ENCODE results near the gene TRPM1.
"Not testable (repeated sequence)": the region's sequence is repeated elsewhere in the genome, so short reads cannot be mapped to it uniquely, and the experiment has no call there.

Gene TRPM1

DNA sequence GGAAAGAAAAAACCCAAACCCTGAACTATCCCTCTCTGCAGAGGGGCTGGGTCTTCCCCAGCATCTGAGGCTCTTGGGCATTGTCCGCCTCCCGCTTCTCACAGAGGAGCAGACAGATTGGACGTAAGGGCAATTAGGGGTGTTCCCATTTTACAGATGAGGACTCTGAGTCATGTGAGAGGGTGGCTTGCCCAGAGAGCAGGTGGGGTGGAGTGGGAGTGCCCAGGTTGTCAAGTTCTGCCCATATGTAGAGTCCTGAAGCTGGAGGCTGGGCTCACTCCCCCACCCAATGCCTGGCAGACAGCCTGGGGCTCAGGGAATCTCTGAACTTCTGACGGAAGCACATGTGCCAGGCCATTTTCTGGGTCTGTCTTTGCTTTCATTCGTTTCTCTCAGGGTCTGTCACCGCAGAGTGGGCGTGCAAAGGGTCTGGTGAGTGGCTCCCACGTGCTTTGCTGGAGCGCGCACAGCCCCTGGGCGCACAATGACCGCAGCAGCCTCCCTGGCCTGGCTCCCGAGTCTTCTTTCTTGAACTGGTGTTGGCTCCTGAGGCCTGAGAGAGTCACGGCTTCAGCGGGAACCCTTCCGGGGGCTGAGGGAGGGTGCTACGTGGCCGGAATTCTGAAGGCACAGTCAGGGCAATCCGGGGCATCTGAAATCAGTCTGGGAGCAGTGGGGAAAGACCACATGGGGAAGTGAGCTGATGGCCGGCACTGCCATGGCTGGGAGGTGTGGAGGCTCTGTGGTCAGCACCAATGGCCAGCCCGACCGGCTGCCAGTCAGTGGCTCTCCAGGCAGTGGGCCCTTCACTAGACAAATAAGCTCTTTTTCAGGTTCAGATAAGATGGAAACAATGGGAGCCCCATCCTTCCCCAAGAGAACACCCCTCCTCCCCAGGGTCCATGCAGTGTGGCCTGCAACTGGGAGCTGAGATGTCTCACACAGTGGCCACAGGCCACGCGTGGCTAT is 1.1 kb upstream of the TRPM1 start:
- H3K27ac Mint-ChIP-seq: no peak overlapping the region
- H3K9me3 Mint-ChIP-seq: no peaks in the 10 kb centered on the region
- H3K4me3 Mint-ChIP-seq: no peak overlapping the region
- DNase-seq (ENCODE audit: low spot score in 2 of 2): no peak
- H3K27me3 Mint-ChIP-seq: no peaks in the 10 kb centered on the region
- peaks cover 27% of the 10 kb centered on the region for H3K4me1 Mint-ChIP-seq
- no peaks in the 10 kb centered on the region for H3K36me3 Mint-ChIP-seq
- no peak for ATAC-seq (ENCODE audit: low read depth)

DNA sequence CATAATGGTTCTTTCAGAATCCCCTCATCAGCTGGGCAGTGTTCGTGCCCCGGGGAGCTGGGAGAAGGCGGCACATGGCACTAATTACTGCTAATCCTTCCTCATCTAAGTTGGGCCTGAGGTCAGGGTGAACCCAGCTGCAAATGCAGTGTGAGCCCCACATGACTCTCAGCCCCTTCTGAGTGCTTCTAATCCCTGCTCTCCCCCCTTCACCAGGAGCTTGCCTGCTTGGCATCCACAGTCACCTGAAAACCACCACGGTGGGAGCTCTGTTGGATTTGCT is 455 bp upstream of the TRPM1 start:
- Mint-ChIP-seq H3K27ac (no peak overlapping the region), H3K27me3 (no peaks in the 10 kb centered on the region), H3K4me1 (peaks cover 27% of the 10 kb centered on the region), H3K9me3 (no peaks in the 10 kb centered on the region), H3K36me3 (no peaks in the 10 kb centered on the region), H3K4me3 (no peak overlapping the region)
- DNase-seq (ENCODE audit: low spot score in 2 of 2) (no peak), ATAC-seq (ENCODE audit: low read depth) (no peak)

DNA sequence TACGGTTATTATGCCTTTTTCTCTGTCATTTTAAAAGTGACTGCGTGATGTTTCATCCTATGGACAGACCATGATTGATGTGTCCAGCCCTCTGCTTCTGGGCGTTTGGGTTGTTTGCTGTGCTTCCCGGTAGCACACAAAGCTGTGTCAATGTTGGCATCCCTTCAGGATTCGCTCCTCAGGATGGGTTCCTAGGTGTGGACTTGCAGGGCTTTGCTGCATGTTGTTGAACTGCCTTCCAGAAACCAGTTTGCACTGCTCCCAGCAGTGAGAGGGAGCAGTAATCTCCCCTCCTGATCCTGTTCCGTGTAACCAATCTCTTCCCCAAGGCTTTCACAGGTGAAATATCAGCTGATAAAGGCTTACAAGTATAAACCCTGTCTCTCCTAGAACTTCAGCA is 787 bp downstream of the TRPM1 start:
- no peak for ATAC-seq (ENCODE audit: low read depth)
- DNase-seq (ENCODE audit: low spot score in 2 of 2): no peak
- H3K27ac Mint-ChIP-seq: no peak overlapping the region
- no peaks in the 10 kb centered on the region for H3K36me3 Mint-ChIP-seq
- H3K27me3 Mint-ChIP-seq: no peaks in the 10 kb centered on the region
- H3K9me3 Mint-ChIP-seq: no peaks in the 10 kb centered on the region
- peak overlapping the region; percentile 11 for H3K4me3 Mint-ChIP-seq
- H3K4me1 Mint-ChIP-seq: peaks cover 27% of the 10 kb centered on the region

DNA sequence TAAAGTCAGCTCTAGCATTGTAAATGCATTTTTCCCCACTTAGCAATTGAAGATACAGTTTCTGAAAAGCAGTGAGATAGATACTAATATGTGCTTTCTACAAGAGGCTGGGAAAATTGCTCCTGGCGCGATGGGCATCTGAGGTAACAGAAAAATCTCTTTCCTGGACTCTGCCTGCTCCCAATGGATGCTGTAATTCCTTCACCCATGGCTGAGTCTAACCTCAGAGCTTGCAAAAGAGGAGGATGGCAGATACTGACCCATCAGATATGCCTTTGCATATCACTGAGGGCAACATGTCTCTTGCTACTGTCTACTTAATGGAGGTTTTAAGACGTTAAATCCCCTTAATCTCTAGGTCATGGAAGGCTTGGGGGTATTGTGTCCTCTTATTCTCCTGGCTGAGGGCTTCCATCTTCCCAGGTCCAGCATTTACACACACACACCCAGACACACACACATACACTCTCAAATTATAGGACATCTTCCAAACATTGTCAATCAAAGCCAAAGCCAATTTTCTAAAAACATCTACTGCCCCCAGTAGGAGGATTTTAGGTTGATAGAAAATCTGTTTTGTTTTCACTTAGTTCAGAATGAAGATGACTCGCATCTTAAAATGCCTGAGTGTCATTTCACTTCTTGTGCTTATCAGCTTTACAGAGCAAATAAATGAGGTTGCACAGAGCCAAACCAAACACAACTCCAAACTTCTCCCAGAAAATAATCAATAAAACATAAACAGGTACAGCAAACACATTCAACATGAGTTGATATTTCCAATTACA is 2.4 kb downstream of the TRPM1 start:
- H3K27ac Mint-ChIP-seq: peak overlapping the region; percentile 6
- no peaks in the 10 kb centered on the region for H3K27me3 Mint-ChIP-seq
- DNase-seq (ENCODE audit: low spot score in 2 of 2) (no peak), ATAC-seq (ENCODE audit: low read depth) (peak; percentile 37)
- H3K4me3 Mint-ChIP-seq: peak overlapping the region; percentile 50
- peaks cover 29% of the 10 kb centered on the region for H3K4me1 Mint-ChIP-seq
- H3K9me3 Mint-ChIP-seq: no peaks in the 10 kb centered on the region
- H3K36me3 Mint-ChIP-seq: no peaks in the 10 kb centered on the region

DNA sequence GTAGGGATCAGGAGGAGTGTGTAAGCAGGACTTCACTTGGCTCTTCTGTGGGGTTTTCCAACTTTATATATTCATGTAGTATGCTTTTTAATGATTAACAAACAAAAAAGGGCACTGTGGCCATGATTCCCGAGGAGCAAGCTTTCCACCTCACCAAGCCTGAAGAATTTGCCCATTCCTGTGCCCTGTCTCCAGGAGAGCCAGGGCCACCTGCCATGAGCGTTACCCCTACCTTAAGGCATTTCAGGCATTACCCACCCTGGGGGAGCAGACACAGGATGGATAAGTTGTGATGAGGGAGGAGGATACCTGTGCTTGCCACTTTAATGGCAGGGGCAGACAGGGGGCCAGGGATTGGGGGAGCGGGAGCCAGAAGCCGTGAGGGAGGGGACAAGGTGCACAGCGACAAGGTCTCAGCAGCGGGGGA is 3.0 kb downstream of the TRPM1 start:
- Mint-ChIP-seq H3K36me3 (no peaks in the 10 kb centered on the region), H3K9me3 (no peaks in the 10 kb centered on the region), H3K27ac (no peak overlapping the region), H3K4me1 (peaks cover 29% of the 10 kb centered on the region), H3K4me3 (no peak overlapping the region), H3K27me3 (no peaks in the 10 kb centered on the region)
- no peak for DNase-seq (ENCODE audit: low spot score in 2 of 2)
- no peak for ATAC-seq (ENCODE audit: low read depth)

DNA sequence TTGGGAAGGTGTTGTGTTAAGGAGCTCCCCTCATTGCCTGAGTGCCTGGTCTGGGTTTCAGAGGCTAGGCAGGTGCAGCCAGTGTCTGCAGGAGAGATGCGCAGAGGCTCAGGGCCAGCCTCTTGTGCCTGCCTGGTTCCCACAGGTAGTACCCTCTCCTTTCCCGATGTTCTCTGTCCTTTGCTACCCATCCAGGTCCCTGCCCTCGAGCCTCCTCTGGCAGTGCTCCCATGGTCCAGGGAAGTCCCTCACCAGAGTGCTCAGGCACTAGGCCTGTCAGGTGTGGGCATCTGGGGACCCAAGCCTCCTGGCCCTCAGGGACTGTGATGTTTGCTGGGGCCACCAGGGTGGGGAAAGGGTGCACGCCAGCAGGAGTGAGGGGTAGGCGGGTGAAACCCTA is 5.0 kb downstream of the TRPM1 start:
- Mint-ChIP-seq H3K27ac (no peak overlapping the region), H3K36me3 (no peaks in the 10 kb centered on the region), H3K9me3 (no peaks in the 10 kb centered on the region), H3K27me3 (no peaks in the 10 kb centered on the region), H3K4me1 (peaks cover 30% of the 10 kb centered on the region), H3K4me3 (no peak overlapping the region)
- ATAC-seq (ENCODE audit: low read depth) (no peak), DNase-seq (ENCODE audit: low spot score in 2 of 2) (no peak)

DNA sequence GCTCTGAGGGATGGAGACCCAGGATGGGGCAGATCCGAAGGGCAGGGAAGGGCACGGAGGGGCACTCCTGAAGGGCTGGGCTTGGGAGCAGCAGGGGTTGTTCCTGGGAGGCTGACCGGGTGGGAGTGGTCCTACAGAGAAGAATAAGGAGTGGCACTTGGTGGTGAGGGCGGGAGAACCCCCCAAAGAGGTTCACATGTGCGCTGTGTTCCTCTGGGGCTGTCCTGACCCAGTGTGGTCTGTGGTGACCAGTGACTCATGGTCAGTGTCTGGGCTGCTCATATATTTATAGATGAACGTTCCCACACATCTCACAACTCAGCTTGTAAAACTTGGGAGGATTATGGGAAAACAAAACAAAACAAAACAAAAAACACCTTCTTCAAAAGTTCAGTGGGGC is 10.0 kb downstream of the TRPM1 start:
- no peaks in the 10 kb centered on the region for H3K36me3 Mint-ChIP-seq
- peaks cover 10% of the 10 kb centered on the region for H3K4me1 Mint-ChIP-seq
- no peak for ATAC-seq (ENCODE audit: low read depth)
- no peak overlapping the region for H3K27ac Mint-ChIP-seq
- no peaks in the 10 kb centered on the region for H3K27me3 Mint-ChIP-seq
- DNase-seq (ENCODE audit: low spot score in 2 of 2): no peak
- no peaks in the 10 kb centered on the region for H3K9me3 Mint-ChIP-seq
- H3K4me3 Mint-ChIP-seq: no peak overlapping the region

DNA sequence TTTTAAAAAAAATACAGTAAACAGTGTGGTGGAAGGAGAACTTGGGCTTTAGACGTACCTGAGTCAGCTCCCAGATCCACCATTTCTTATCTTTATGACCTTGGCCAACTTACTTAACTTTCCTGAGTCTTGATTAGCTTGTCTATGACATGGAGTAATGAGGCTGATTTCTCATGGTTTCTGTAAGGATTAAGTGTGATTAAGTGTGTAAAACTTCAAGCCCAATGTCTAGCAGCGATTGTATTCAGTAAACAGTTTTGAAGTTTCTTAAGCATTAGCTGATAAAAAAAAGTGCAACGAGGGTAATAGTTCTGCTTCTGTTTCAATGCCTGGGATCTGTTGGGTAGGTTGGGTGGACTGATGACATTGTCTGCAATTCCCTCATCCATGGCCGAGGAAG is 10.8 kb downstream of the TRPM1 start:
- Mint-ChIP-seq H3K27ac (no peak overlapping the region), H3K9me3 (no peaks in the 10 kb centered on the region), H3K4me1 (peaks cover 10% of the 10 kb centered on the region), H3K27me3 (no peaks in the 10 kb centered on the region), H3K36me3 (no peaks in the 10 kb centered on the region), H3K4me3 (no peak overlapping the region)
- DNase-seq (ENCODE audit: low spot score in 2 of 2): no peak
- no peak for ATAC-seq (ENCODE audit: low read depth)

DNA sequence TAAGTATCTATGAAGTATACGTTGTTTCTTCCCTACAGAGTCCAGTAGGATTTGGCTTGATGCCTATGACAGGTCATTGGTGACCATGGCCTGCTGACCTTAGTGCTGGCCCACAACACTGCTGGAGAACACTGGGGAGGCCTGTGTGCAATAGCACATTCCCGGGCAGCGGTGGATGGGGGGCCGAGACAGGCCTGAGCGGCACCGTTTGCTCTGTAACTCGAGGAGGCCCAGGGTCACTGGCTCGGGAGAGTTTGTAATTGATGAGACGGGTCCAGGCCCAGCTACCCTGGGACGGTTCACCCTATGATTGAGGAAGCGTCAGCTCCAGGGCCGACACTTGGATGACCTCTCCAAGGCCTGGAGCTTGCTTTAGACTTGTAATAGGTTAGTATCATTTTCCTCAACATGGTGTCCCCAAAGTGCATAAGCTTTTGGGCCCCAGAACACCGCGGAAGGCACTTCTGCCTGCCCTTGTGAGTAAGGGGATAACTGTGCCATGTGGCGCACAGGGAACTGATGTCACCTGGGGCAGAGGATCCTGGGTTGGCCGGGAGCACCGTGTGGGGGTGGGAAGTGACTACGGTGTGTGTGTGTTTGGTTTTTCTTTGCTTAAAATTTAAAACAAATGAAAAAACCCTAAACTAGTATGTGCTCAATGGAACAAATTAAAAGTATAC is 12.0 kb downstream of the TRPM1 start:
- Mint-ChIP-seq H3K9me3 (no peaks in the 10 kb centered on the region), H3K27me3 (no peaks in the 10 kb centered on the region), H3K27ac (no peak overlapping the region), H3K4me3 (no peak overlapping the region), H3K4me1 (peaks cover 8% of the 10 kb centered on the region), H3K36me3 (no peaks in the 10 kb centered on the region)
- DNase-seq (ENCODE audit: low spot score in 2 of 2) (no peak), ATAC-seq (ENCODE audit: low read depth) (no peak)

DNA sequence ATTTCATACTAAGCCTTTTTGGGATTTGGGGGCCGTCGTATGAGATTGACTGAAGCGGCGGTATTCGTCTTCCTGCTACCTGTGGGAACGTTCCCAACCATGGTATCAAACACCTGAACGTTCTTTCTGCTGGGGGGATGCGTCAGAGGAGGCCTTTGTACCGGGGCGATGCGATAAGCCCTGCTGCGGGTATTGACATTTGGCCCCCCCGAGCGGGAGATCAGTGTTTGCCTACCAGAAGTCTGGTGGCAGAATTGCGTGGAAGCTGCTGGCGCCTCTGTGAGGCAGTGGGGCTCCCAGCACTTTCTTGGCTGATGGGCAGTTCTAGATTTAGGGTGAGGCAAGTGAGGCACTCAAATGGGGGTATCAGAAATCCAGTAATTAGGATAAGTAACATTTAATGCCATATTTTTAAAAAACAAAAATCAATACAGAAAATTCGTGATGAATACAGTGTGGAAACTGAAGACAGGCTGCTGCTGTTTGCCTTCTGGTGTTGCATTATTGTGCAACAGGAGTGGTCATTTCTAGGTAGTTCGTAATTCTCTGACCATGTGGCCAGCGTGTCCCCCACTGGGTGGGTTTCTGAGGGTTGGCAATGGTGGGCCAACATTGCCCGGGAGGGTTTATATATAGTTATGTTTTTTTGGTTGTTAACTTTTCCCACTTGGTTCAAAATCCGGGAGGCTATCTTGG is 12.7 kb downstream of the TRPM1 start:
- Mint-ChIP-seq H3K36me3 (no peaks in the 10 kb centered on the region), H3K4me1 (peaks cover 8% of the 10 kb centered on the region), H3K27ac (no peak overlapping the region), H3K9me3 (no peaks in the 10 kb centered on the region), H3K4me3 (no peak overlapping the region), H3K27me3 (no peaks in the 10 kb centered on the region)
- DNase-seq (ENCODE audit: low spot score in 2 of 2): no peak
- no peak for ATAC-seq (ENCODE audit: low read depth)

DNA sequence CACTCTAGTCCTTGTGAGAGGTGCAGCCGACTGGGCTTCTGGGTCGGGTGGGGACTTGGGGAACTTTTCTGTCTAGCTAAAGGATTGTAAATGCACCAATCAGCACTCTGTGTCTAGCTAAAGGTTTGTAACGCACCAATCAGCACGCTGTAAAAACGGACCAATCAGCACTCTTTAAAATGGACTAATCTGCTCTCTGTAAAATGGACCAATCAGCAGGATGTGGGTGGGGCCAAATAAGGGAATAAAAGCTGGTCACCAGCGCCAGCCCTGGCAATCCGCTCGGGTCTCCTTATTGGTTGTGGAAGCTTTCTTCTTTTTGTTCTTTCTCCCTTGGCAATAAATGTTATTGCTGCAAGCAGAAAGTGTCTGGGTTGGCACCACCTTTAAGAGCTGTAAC is 13.5 kb downstream of the TRPM1 start:
- H3K4me1 Mint-ChIP-seq; H3K9me3 Mint-ChIP-seq; H3K27me3 Mint-ChIP-seq; DNase-seq (ENCODE audit: low spot score in 2 of 2); H3K27ac Mint-ChIP-seq; H3K36me3 Mint-ChIP-seq; H3K4me3 Mint-ChIP-seq; ATAC-seq (ENCODE audit: low read depth): not testable (repeated sequence)

DNA sequence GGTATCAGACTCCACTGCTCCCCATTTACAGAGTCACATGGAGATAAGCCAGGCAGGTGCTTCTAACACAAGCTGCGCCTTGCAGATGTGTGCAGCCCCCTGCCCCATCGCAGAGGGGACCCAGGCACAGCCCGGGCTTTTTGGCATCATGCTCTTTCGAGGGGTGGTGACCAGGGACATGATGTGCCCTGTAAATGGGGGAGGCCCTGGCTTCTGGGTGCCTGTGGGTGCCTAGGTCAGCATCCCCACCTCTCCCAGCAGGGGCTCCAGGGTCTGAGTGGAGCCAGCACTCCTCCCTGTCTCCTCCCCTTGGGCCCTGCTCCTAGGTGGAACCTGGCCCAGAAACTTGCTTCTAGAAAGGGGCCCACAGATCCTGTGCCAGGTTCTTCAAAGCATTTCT is 15.2 kb downstream of the TRPM1 start:
- H3K4me1 Mint-ChIP-seq: peaks cover 21% of the 10 kb centered on the region
- no peaks in the 10 kb centered on the region for H3K36me3 Mint-ChIP-seq
- no peaks in the 10 kb centered on the region for H3K9me3 Mint-ChIP-seq
- no peak for ATAC-seq (ENCODE audit: low read depth)
- H3K27me3 Mint-ChIP-seq: no peaks in the 10 kb centered on the region
- H3K27ac Mint-ChIP-seq: no peak overlapping the region
- no peak for DNase-seq (ENCODE audit: low spot score in 2 of 2)
- no peak overlapping the region for H3K4me3 Mint-ChIP-seq

DNA sequence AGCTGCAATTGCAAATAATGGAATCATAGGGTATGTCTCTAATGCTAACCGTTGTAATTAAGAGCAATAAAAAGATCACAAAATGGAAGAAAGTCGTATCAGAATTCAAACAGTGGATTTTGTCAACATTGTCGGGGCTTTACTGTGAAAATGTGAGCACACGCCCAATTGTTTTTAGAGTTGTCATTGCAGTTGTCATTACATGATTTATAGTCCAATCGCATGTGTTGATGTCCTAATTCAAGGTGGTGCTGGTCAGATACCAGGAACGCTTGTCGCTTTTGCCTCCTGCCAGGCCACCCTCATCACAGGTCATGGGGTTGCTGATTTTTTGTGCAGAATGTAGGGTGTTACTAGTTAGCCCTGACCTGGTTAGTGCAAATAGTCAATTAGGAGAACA is 16.2 kb downstream of the TRPM1 start:
- no peaks in the 10 kb centered on the region for H3K27me3 Mint-ChIP-seq
- DNase-seq (ENCODE audit: low spot score in 2 of 2): no peak
- H3K27ac Mint-ChIP-seq: no peak overlapping the region
- H3K4me1 Mint-ChIP-seq: peaks cover 23% of the 10 kb centered on the region
- no peaks in the 10 kb centered on the region for H3K36me3 Mint-ChIP-seq
- ATAC-seq (ENCODE audit: low read depth): no peak
- no peaks in the 10 kb centered on the region for H3K9me3 Mint-ChIP-seq
- H3K4me3 Mint-ChIP-seq: no peak overlapping the region

DNA sequence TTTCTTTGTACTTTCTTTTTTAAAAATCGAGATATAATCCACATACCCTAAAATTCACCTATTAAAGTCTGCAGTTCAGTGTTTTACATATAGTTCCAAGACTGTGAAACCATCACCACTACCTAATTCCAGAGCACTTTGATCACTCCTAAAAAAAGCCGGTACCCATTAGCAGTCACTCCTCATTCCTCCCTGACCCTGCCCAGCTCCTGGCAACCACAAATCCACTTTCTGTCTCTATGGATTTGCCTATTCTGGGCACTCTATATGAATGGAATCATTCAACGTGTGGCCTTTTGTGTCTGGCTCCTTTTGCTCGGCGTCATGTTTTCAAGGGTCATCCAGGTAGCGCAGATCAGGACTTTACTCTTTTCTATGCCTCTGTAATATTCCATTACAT is 17.3 kb downstream of the TRPM1 start:
- DNase-seq (ENCODE audit: low spot score in 2 of 2) (no peak), ATAC-seq (ENCODE audit: low read depth) (no peak)
- Mint-ChIP-seq H3K4me3 (no peak overlapping the region), H3K4me1 (peaks cover 24% of the 10 kb centered on the region), H3K27ac (no peak overlapping the region), H3K36me3 (no peaks in the 10 kb centered on the region), H3K27me3 (no peaks in the 10 kb centered on the region), H3K9me3 (no peaks in the 10 kb centered on the region)

All from memory B cell (primary cell).